Non-pigmented ciliary epithelial cell (primary cell): ENCODE measurements around the gene DEXI.
A peak's percentile ranks its signal among the peaks of the same experiment; 100 is the strongest.
"Not testable (repeated sequence)": the region's sequence is repeated elsewhere in the genome, so short reads cannot be mapped to it uniquely, and the experiment has no call there.

Source experiments
- DNase-seq: peaks from one replicate; pipeline ENCODE4 v3.0.0-alpha.2; 2010; ENCODE audit warnings: low read depth

Gene DEXI

DNA sequence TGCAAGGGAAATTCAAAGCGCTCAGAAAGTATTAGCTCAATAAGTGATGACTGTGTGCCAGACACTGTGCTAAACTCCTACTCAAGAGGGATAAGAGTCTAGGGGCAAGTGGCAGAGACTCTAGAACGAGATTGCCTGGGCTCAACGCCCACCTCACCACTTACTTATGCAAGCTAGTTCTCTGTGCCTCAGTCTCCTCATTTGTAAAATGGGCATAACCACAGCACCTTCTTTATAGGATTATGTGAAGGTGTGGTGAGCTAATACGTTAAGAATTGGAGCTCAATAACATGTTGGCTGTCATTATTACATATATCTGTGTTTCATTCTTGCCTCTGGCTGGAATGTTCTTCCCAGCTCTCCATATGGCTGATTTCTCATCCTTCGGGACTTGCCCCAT, 15.4 kb downstream of the DEXI start:
- no peak for DNase-seq

DNA sequence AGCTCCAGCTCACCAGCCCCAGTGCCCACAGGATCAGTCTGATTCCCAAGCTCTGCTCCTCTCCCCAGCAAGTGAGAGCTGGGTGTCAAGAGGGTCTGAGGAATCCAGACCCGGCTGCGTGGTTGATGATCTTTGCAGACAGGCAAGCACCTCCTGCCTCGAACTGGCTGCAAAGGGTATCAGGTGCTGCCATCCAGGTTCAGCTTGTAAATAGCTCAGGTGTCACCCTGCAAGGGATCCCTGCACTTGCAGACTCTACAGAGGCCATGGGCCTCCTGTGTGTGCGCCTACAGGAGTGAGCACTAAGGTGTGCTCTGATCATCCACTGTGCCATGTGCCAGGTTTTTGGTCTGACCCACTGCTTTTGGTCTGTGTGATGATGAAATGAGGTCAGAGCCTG, 16.2 kb downstream of the DEXI start:
- no peak for DNase-seq

DNA sequence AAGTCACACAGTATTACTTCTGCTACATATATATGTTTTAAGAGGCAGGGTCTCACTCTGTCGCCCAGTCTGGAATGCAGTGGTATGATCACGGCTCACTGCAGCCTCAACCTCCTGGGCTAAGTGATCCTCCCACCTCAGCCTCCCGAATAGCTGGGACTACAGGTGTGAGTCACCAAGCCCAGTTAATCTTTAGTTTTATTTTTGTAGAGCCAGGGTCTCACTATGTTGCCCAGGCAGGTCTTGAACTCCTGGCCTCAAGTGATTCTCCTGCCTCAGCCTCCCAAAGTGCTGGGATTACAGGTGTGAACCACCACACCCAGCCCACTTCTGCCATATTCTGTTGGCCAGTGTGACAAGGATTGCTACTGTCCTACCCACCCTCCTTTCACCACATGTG, 17.0 kb downstream of the DEXI start:
- DNase-seq: not testable (repeated sequence)

DNA sequence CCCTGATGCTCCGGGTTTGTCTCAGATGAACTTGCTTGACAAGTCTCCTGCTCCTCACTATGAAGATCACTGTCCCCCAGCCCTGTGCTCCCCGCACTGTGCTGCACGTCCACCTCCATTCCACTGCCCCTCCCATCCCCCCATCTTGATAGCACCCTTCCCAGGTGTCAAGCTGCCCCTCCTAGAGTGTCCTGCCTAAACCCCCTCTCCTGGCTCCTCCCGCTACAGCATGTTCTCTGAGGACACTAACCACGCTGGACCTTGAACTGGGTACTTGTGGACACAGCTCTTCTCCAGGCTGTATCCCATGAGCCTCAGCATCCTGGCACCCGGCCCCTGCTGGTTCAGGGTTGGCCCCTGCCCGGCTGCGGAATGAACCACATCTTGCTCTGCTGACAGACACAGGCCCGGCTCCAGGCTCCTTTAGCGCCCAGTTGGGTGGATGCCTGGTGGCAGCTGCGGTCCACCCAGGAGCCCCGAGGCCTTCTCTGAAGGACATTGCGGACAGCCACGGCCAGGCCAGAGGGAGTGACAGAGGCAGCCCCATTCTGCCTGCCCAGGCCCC, 18.5 kb downstream of the DEXI start:
- no peak for DNase-seq

DNA sequence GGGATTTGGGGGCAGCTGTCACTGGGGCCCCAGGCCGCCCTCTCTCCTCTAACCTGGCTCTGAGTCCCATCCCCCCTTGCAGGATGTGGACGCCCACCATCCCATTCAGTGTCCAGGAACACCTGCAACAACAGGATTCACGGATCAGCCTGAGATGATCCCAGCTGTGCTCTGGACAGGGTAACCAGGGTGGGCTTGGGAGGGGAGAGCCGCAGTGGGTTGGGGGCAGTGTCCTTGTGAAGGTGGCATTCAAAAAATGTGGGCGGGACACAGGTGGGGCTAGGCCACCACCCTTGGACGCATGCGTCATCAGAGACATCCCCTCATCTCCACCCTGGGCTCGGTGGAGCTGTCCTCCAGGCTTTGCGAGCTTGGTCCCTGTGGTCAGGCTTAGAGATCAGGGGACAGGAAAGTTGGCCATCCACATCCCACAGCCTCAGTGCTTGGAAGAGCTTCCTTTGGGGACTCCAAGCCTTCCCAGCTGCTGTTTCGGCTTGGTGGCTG, 19.1 kb downstream of the DEXI start:
- DNase-seq: no peak

DNA sequence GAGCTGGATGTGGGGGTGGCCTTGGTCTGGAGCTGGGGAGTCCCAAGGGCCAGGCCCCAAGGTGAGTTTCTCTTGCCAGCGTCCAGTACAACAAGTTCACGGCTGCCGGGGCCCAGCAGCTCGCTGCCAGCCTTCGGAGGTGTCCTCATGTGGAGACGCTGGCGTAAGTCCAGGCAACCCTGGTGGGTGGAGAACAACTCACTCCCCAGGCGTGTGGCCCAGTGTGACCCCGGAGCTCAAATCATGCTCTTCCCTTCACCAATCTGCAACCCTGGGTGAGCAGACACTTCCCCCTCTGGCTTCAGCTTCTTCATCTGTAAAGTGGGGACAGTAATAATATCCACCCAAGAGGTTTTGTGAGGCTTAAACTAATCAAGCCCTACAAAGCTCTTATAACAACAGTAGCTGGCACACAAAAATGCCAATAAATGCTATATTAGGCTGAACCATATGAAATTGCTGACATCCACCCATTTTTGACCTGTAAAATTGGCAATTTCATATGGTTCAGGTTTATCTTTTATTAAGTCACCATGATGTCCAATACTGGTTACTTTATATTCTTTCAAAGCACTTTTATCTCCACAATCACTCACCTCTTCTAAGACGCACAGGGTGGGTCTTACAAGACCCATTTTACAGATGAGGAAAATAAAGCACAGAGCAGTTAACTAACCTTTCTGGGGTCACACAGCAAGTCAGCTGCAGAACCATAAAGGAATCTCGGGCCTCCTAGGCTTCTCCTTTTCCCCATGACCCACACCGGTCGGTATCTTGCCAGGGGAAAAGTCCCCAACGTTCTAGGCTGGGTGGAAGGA, 19.7 kb downstream of the DEXI start:
- DNase-seq: no peak

DNA sequence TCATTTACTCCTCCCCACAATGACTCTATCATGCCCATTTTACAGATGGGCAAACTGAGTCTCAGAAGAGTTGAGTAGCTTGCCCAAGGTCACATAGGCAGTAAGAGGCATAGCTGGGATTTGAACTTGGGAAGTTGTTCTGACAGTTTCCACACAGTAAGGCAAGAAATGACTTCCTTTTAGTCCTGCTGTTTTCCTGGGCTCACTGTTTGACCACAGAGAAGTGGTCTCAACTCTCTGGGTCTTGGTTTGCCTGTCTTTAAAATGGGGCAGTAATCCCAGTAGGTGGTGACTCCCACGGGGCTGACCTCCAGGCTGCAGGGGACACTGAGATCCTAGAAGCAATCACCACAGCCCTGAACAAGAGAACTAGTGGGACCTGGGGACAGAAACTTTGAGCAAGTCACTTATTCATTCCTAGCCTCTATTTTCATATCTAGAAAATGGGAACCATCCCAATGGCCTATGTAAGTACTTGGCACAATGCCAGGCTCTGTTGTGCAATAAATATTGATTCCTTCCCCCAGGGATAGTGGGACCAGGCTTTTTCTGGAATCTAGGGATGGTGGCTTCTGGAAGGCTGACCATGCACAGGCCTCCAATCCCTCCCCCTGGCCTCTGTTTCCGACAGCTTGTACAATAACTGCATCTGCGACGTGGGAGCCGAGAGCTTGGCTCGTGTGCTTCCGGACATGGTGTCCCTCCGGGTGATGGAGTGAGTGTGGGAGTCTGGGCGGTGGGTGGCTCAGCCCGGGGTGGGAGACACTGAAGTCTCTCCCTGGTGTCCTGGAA, 20.5 kb downstream of the DEXI start:
- DNase-seq: no peak

DNA sequence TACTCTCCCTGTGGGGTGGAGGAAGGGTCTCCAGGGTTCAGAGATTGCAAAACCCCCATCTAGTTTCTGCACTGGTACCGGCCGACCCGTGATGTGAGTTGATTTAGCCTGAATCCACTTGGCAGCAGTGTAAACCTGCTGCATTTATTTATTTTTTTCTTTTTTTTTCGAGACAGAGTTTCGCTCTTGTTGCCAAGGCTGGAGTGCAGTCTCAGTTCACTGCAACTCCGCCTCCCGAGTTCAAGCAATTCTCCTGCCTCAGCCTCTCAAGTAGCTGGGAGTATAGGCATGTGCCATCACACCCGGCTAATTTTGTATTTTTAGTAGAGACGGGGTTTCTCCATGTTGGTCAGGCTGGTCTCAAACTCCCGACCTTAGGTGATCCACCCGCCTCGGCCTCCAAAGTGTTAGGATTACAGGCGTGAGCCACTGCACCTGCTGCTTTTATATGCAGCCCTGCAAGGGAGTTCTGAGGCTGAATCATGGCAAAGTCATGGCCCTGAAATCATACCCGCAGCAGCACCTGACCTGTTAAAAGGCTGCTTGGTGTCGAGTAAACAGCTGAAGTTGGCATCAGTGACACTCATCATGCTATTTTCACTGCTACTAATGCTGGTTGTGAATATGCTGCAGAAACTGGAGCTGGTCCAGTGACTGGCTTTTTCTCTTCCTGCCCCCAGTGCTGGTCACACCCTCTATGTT, 21.4 kb downstream of the DEXI start:
- DNase-seq: no peak

DNA sequence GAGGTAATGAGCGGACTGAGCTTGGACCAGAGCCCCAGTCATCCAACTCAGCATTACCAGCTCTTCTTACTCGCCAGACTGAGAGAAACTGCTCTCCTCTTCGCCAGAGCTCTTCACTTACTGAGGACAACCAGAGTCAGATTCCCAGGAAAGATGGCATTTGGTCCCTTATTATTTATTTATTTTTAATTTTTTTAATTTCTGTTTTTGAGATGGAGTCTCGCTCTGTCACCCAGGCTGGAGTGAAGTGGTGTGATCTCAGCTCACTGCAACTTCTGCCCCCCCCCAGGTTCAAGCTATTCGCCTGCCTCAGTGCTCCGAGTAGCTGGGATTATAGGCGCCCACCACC, 23.3 kb downstream of the DEXI start:
- DNase-seq: no peak

DNA sequence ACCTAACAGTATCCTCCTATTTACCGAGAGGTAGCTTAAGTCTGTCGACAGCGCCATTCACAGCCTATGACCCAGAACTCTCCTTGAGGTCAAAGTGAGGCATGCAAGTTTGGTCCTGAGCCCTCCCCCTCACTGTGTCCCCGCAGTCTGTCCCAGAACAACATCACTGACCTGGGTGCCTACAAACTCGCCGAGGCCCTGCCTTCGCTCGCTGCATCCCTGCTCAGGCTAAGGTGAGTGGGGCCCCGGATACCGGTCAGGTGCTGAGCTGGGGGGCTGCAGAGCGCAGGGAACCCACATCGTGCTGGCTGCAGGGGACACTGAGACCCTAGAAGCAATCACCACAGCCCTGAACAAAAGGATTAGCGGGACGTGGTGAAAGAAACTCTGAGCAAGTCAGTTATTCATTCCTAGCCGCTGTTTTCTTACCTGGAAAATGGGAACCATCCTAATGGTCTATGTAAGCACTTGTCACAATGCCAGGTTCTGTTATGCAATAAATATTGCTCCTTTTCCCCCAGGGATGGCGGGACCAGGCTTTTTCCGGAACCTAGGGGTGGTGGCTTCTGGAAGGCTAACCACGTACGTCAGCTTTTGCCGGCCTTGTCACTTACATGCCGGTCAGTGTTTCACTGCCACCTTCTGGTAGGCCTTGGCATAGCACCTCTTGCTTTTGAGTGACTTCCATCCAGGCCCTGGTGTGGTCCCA, 23.8 kb downstream of the DEXI start:
- peak; percentile 87 for DNase-seq

DNA sequence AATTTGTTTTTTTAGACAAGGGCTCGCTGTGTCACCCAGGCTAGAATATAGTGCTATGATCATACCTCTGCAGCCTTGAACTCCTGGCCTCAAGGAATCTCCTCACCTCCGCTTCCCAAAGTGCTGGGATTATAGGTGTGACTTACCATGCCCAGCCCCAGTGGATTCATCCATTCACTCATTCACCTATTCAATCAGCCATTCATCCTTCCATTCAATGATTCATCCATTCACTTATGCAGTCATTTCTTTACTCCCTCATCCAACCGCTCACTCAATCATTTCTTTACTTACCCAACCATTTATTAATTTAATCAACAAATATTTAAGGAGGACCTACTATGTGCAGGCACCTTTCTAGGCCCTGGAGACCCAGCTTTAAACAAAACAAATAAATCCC, 25.7 kb downstream of the DEXI start:
- no peak for DNase-seq

DNA sequence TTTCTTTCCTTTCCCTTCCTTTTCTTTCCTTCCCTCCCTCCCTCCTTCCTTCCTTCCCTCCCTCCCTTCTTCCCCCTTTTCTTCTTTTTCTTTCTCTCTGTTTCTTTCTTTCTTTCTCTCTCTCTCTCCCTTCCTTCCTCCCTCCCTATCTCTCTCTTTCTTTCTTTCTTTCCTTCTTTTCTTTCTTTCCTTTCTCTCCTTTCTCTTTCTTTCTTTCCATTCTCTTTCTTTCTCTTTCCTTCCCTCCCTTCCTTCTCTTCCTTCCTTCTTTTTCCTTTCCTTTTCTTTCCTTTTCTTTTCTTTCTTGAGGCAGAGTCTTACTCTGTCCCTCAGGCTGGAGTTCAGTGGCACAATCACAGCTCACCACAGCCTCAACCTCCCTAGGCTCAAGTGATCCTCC, 31.0 kb downstream of the DEXI start:
- DNase-seq: no peak

DNA sequence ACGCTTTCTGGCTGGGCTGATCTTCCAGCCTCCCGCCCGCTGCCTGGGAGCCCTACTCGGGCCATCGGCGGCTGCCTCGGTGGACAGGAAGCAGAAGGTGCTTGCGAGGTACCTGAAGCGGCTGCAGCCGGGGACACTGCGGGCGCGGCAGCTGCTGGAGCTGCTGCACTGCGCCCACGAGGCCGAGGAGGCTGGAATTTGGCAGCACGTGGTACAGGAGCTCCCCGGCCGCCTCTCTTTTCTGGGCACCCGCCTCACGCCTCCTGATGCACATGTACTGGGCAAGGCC, 34.6 kb downstream of the DEXI start:
- no peak for DNase-seq

DNA sequence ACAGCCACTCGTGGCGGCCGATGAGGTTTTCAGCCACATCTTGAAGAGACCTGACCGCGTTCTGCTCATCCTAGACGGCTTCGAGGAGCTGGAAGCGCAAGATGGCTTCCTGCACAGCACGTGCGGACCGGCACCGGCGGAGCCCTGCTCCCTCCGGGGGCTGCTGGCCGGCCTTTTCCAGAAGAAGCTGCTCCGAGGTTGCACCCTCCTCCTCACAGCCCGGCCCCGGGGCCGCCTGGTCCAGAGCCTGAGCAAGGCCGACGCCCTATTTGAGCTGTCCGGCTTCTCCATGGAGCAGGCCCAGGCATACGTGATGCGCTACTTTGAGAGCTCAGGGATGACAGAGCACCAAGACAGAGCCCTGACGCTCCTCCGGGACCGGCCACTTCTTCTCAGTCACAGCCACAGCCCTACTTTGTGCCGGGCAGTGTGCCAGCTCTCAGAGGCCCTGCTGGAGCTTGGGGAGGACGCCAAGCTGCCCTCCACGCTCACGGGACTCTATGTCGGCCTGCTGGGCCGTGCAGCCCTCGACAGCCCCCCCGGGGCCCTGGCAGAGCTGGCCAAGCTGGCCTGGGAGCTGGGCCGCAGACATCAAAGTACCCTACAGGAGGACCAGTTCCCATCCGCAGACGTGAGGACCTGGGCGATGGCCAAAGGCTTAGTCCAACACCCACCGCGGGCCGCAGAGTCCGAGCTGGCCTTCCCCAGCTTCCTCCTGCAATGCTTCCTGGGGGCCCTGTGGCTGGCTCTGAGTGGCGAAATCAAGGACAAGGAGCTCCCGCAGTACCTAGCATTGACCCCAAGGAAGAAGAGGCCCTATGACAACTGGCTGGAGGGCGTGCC, 35.1 kb downstream of the DEXI start:
- no peak for DNase-seq

DNA sequence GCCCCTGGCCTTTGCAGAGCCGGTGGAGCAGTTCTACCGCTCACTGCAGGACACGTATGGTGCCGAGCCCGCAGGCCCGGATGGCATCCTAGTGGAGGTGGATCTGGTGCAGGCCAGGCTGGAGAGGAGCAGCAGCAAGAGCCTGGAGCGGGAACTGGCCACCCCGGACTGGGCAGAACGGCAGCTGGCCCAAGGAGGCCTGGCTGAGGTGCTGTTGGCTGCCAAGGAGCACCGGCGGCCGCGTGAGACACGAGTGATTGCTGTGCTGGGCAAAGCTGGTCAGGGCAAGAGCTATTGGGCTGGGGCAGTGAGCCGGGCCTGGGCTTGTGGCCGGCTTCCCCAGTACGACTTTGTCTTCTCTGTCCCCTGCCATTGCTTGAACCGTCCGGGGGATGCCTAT, 35.8 kb downstream of the DEXI start:
- no peak for DNase-seq

DNA sequence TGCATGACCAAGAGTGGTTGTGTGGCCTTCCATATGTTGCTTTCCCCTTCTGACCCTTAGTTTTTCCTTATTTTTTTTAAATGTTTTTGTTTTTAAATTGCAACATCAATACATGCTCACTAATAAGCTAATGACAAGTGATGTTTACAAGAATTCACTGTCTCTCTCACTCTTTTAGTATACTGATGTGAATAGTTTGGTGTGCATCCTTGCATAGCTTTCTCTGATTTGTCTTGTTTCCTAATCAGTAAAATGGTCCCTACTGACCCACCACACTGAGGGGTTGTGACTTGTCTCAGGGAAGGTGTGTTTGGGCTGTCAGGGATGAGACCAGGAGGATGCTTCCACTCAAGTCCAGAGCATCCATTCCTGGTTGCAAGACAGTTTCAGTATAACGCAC, 39.3 kb downstream of the DEXI start:
- DNase-seq: no peak

DNA sequence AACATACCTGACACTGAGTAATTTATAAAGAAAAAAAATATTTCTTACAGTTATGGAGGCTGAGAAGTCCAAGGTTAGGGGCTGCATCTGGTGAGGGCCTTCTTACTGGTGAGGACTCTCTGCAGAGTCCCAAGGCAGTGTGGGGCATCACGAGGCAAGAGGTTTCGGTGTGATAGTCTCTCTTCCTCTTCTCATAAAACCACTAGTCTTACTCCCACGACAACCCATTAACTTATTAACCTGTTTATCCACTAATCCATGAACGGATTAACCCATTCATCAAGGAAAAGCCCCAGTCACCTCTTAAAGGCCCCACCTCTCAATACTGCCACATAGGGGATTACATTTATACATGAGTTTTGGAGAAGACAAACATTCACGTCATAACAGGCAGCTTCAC, 45.1 kb downstream of the DEXI start:
- DNase-seq: no peak

DNA sequence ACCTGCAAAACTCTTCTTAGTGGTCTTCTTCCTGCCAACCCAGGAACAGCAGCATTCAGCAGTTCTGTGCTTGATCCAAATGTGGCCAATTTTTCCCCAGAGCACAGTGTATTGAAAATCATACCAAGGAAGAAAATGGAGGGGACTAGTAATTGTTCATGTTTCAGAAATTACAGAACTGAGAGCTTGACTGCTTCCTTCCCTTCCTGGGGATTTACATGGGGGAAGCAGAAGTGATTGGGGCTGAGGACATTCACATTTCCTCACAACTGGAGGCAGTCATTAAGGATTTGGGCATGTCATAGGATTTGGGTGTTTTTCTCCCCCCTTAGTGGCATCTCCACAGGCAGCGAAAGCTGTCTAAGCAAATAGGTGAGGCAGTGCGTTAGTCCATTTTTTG, 45.5 kb downstream of the DEXI start:
- no peak for DNase-seq

DNA sequence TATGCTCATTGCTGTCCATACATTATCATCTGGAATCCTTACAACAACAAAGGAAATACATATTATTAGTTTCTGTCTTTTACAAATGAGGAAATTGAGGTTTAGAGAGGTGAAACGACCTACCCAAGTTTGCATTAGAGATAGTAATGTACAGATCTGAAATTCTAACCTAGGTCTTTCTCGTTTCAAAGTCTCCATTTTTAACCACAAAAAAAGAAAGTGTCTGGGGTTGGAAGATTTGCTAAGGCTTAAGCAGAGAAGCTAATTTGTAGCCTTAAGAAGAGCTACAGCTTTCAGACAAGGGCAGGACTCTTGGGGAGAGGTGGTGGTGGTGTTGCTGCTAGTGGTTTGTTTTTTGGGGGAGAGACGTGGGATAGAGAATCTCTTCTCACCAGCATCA, 46.1 kb downstream of the DEXI start:
- no peak for DNase-seq

DNA sequence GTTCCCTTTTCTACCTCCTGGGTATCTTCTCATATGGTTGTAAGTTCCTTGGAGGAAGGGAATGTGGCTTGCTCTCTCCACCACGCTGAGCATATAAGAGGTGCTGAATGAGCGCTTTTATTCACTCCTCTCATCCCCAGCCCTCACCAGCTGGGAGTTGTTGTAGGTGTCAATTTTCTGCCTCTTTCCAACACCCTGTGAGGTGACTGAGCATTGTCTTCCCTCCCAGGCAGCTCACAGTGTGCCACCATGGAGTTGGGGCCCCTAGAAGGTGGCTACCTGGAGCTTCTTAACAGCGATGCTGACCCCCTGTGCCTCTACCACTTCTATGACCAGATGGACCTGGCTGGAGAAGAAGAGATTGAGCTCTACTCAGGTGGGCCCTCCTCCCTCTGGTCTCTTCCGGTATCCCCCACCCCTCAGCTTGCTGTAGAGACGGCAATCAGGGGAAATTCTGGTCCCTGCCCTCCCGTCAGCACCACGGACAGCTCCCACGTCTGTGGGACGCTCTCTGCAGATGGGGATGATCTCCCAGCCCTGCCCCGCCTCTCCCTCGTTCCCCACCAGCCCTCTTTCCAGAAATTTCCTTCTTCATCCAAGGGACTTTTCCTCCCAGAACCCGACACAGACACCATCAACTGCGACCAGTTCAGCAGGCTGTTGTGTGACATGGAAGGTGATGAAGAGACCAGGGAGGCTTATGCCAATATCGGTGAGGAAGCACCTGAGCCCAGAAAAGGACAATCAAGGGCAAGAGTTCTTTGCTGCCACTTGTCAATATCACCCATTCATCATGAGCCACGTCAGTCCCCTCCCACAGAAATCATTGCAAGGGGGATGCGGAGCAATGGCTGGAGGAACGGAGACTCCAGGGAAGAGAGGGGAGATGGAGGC, 47.0 kb downstream of the DEXI start:
- no peak for DNase-seq
